A549 (cell line): ENCODE results near the gene TEAD4.

ENCODE experiments used
- POLR2AphosphoS2 ChIP-seq: conservative IDR thresholded peaks from 2 replicates; pipeline ENCODE4 v1.6.1; 2012; ENCODE audit warnings: low read length, improper control_type of control experiment, inconsistent platforms
- TFCP2L1 ChIP-seq: fragments of 250-450 bp; sonication (Bioruptor Pico); IDR thresholded peaks from 2 replicates; pipeline ENCODE4 v1.5.0; 2021; ENCODE audit warnings: mild to moderate bottlenecking
- ZNF302 ChIP-seq: fragments of 250-450 bp; sonication (Bioruptor Pico); IDR thresholded peaks from 2 replicates; pipeline ENCODE4 v1.9.0; 2021; ENCODE audit warnings: inconsistent platforms, mild to moderate bottlenecking, moderate library complexity
- TF ChIP-seq, protein P1 (sequence below): fragments of >200 bp; sonication (Bioruptor Twin); formaldehyde crosslinking; IDR thresholded peaks from 3 replicates; pipeline ENCODE4 v1.5.1; 2016
- TF ChIP-seq, protein P2 (sequence below): fragments of 450-650 bp; IDR thresholded peaks from 2 replicates; pipeline ENCODE4 v1.6.1; 2014; ENCODE audit warnings: antibody characterized with exemption
- TF ChIP-seq, protein P3 (sequence below): fragments of 200-600 bp; sonication (generic); IDR thresholded peaks from 2 replicates; pipeline ENCODE4 v1.6.1; 2016; ENCODE audit warnings: antibody characterized with exemption, mild to moderate bottlenecking, moderate library complexity

DNA sequence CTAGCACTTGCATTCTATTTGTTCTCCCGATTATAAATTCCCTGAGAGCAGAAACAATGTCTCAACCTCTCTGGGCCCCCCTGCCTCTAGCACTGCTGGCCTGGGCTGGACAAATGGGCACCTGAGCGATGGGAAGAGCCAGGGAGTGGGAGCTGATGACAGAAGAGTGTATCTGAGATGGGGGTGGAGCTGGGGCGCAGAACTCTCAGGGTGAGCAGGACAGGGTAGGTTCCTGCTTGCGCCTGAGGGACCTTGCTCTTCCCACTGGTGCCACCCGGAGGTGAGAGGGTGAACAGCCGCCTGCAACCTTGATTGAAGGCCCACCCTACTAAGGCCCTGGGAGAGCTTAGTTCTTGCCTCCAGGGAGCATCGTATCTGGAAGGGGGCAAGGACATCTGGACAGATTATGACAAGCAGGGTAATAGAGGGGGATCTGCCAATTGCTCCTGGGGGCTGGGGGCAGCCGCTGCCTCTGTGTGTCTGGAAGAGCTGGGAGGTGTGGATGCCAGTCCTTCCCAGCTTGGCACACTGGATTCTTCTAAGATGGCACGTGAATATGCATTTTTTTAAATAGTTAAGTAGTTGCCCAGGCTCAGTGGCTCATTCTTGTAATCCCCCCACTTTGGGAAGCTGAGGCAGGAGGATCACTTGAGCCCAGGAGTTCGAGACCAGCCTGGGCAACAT, 75.0 kb downstream of the TEAD4 start:
- TF ChIP-seq, protein P1, sequence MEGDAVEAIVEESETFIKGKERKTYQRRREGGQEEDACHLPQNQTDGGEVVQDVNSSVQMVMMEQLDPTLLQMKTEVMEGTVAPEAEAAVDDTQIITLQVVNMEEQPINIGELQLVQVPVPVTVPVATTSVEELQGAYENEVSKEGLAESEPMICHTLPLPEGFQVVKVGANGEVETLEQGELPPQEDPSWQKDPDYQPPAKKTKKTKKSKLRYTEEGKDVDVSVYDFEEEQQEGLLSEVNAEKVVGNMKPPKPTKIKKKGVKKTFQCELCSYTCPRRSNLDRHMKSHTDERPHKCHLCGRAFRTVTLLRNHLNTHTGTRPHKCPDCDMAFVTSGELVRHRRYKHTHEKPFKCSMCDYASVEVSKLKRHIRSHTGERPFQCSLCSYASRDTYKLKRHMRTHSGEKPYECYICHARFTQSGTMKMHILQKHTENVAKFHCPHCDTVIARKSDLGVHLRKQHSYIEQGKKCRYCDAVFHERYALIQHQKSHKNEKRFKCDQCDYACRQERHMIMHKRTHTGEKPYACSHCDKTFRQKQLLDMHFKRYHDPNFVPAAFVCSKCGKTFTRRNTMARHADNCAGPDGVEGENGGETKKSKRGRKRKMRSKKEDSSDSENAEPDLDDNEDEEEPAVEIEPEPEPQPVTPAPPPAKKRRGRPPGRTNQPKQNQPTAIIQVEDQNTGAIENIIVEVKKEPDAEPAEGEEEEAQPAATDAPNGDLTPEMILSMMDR, result peak; percentile 50
- TF ChIP-seq ZNF302 (no peak), POLR2AphosphoS2 (no peak), TFCP2L1 (CRISPR knock-in tag) (no peak)
- TF ChIP-seq, protein P2, sequence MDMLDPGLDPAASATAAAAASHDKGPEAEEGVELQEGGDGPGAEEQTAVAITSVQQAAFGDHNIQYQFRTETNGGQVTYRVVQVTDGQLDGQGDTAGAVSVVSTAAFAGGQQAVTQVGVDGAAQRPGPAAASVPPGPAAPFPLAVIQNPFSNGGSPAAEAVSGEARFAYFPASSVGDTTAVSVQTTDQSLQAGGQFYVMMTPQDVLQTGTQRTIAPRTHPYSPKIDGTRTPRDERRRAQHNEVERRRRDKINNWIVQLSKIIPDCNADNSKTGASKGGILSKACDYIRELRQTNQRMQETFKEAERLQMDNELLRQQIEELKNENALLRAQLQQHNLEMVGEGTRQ, result no peak
- TF ChIP-seq, protein P3, sequence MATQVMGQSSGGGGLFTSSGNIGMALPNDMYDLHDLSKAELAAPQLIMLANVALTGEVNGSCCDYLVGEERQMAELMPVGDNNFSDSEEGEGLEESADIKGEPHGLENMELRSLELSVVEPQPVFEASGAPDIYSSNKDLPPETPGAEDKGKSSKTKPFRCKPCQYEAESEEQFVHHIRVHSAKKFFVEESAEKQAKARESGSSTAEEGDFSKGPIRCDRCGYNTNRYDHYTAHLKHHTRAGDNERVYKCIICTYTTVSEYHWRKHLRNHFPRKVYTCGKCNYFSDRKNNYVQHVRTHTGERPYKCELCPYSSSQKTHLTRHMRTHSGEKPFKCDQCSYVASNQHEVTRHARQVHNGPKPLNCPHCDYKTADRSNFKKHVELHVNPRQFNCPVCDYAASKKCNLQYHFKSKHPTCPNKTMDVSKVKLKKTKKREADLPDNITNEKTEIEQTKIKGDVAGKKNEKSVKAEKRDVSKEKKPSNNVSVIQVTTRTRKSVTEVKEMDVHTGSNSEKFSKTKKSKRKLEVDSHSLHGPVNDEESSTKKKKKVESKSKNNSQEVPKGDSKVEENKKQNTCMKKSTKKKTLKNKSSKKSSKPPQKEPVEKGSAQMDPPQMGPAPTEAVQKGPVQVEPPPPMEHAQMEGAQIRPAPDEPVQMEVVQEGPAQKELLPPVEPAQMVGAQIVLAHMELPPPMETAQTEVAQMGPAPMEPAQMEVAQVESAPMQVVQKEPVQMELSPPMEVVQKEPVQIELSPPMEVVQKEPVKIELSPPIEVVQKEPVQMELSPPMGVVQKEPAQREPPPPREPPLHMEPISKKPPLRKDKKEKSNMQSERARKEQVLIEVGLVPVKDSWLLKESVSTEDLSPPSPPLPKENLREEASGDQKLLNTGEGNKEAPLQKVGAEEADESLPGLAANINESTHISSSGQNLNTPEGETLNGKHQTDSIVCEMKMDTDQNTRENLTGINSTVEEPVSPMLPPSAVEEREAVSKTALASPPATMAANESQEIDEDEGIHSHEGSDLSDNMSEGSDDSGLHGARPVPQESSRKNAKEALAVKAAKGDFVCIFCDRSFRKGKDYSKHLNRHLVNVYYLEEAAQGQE, result no peak
